Iris pigment epithelial cell (primary cell): ENCODE measurements around the gene ADAM11.

ENCODE experiments used
- DNase-seq: peaks from one replicate; pipeline ENCODE4 v3.0.0-alpha.2; 2011; ENCODE audit warnings: low read depth

The ADAM11 gene

GRCh38 chr17:44830359-44831288, 71.8 kb downstream of the ADAM11 start:
- peak; percentile 50 for DNase-seq

- no peak for DNase-seq
Measured at GRCh38 chr17:44831371-44831770, 72.6 kb downstream of the ADAM11 start.
